GM18505 (cell line): ENCODE results near the gene PROCR.
"Not testable (repeated sequence)": the region's sequence is repeated elsewhere in the genome, so short reads cannot be mapped to it uniquely, and the experiment has no call there.

Source experiments
- ATAC-seq: cut with Tn5 transposase; IDR thresholded peaks from one replicate; pipeline ENCODE4 v1.9.1; 2021; ENCODE audit not compliant: unreplicated experiment
- POLR2A ChIP-seq: IDR thresholded peaks from 4 replicates; pipeline ENCODE4 v1.6.1; 2011; ENCODE audit warnings: borderline replicate concordance; ENCODE audit not compliant: insufficient read depth, insufficient read length; ENCODE audit errors: extremely low read depth

The PROCR gene

DNA sequence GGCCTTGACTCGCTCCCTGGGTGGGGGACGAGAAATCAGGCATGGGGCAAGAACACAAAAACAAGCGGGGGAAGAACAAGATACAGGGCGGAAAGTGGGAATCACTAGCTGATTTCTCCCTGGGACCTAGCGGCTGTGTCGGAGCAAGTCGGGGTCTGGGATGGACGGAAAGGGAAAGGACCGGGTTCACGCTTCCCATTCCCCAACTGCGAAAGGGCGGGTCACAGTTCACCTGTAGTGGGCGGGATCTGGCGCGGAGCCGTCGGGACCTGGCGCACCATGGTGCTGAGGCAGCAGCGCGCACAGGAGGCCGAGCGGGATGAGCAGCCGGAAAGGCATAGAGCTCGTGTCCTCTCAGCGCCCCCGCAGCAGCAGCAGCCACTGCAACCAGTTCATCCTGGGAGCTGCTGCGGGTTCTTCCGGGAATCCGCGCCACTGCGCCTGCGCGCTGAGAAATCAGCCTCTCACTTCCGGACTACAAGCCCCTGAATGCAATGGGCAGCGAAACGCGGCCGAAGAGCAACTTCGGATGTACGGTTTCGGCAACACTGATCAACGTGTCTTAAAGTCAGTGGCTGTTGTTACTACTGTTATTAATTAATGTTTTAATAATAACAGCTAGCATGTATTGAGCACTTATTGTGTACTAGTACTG, 24.8 kb upstream of the PROCR start, which contains the start of gene EDEM2:
TSS of gene EDEM2 (minus strand) at position 417 of the 655 bp plus-strand sequence. CDS start at position 339, 78 bp downstream.
- ATAC-seq: peak; percentile 74
- TF ChIP-seq POLR2A: peak; percentile 91

DNA sequence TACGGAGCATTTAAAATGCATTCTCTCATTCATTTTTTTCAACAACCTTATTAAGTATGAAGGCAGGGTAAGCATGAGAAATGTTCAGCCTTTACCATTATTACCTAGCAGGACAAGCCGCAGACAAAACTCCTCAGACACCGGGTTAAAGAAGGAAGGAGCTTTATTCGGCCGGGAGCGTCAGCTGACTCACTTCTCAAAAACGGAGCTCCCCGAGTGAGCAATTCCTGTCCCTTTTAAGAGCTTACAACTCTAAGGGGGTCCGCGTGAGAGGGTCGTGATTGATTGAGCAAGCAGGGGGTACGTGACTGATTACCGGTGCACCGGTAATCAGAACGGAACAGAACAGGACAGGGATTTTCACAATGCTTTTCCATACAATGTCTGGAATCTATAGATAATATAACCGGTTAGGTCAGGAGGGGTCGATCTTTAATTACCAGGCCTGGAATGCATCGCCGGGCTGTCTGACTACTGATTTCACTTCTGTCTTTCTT, 24.2 kb upstream of the PROCR start:
- peak; percentile 21 for ATAC-seq

DNA sequence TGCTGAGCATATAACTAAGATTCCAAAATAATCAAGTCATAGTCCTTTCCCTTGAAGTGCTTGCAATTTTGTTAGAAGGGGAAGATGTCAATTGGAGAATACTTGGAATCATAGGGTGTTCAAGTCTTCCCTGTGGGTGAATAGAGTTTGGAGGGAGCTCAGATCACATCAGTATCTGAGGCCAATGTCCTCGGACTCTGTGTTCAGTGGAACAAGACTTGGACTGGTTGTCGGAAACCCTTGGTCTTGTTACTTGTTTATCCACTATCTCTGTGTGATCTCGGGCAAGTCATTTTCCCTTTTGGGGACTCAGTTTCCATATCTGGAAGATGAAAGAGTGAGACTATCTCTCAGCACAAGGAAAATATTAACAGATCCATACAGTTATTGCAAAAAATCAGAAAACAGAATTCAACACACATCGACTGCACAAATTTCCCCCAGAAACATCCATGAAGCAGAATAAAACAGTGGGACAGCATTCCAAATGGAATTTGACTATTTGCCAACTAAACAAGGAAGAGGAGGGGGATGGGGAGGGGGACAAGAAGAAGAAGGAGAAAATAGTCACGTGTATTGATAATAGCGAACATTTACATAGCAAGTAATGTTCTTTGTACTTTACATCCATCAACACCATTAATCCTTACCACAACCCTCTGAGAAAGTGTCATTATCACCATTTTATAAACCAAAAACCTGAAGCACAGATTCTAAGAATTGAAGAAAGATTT, 20.9 kb upstream of the PROCR start:
- no peak for TF ChIP-seq POLR2A
- no peak for ATAC-seq

DNA sequence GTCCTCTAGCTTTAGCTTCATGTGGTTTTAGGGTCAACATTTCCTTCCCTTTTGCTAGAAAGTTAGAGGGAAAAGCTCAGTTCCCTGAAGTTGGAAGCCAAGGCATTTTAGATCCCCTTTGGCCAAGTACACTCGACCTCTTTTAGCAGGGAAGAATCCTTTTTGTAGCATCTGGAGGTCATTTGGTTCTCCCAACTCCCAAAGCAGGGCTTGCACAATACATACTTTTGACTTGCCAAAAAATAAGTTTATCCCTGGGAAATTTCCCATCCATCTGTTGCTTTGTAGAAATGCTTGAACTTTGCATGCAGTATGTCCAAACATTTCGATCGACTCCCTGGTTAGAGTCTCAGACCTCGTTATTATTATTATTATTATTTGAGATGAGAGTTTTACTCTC, 20.1 kb upstream of the PROCR start:
- no peak for ATAC-seq
- TF ChIP-seq POLR2A: no peak

DNA sequence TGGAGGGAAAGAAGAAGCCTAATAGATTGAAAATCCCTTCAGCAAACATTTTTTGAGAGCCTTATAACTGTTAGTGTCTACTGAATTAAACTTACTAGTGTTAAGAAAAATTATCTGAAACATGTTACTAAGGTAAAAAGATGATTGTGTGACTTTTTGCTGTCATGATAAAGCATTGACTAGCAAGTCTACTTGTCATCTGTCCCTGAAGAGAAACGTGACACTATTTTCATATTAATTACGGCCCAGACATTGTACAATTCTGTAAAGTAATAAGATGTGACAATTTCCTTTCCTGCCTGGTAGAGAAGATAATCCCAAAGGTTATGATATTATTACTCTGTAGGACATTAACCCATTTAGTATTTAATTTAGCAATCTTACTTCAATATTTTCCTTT, 15.9 kb upstream of the PROCR start:
- ATAC-seq: no peak
- no peak for TF ChIP-seq POLR2A

DNA sequence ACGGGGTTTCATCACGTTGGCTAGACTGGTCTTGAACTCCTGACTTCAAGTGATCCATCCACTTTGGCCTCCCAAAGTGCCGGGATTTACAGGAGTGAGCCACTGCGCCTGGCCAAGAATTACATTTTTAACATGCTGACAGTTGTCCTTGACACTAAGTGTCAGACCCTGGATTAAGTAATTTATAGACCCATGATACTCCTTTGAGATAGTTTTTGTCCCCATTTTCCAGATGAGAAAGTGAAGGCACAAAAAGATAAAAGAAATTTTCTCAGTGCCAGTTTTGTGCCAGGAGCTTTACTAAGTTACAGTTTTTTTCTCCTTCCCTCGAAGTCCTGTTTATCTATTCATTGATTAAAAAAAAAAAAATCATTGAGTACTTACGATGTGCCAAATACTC, 14.9 kb upstream of the PROCR start:
- ATAC-seq: no peak
- no peak for TF ChIP-seq POLR2A

DNA sequence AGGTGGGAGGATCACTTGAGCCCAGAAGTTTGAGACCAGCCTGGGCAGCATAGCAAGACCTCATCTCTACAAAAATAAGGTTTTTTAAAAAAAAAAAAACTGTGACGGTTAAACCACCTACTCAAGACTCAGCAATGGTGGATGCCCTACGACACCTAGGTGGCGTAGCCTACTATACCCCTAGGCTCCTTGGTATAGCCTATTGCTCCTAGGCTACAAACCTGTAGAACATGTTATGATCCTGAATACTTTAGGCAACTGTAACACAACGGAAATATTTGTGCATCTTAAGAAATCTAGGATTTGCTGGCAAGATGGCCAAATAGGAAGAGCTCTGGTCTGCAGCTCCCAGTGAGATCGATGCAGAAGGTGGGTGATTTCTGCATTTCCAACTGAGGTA, 11.5 kb upstream of the PROCR start:
- not testable (repeated sequence) for ATAC-seq

DNA sequence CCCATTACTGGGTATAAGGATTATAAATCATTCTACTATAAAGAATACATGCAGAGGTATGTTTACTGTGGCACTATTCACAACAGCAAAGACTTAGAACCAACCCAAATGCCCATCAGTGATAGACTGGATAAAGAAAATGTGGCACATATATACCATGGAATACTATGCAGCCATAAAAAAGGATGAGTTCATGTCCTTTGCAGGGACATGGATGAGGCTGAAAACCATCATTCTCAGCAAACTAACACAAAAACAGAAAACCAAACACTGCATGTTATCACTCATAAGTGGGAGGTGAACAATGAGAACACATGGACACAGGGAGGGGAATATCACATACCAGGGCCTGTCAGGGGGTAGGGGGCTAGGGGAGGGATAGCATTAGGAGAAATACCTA, 7.3 kb upstream of the PROCR start:
- not testable (repeated sequence) for ATAC-seq

DNA sequence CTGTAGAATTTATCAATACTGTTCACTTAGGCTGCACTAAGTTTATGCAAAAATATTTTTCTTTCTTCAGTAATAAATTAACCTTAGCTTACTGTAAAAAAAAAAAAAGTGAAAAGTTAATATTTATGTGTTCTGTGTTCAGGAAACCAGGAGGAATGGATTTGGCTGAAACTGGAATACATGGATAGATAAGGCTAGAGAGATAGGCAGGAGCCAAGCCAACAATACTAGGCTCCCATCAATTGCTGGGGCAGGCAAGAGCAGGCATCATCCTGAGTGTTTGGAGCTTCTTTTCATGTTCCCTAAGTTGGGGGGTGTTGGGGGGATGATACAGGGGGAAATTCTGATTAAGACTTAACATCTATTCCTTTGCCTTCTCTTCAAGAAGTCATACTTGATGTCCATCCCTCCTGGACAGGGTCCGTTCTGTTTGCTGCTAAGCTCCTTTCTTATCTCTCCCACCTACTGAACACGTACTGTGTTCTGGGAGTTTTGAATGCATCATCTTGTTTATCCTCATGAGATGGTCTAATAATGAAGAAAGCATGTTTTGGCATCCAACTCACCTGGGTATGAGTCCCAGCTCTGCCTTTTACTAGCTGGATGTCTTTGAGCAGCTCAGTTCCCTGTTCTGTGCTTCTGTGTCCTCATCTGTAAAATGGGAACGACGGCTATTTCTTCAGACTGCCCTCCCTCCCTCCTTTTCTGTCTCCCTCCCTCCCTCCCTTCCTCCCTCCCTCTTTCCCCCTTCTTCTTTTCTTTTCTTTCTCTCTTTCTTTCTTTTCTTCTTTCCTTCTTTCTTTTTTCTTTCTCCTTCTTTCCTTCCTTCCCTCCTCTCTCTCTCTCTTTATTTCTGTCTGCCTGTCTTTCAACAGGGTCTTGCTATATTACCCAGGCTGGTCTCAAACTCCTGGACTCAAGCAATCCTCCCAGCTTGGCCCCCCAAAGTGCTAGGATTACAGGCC, 6.4 kb upstream of the PROCR start:
- TF ChIP-seq POLR2A: no peak
- ATAC-seq: no peak

DNA sequence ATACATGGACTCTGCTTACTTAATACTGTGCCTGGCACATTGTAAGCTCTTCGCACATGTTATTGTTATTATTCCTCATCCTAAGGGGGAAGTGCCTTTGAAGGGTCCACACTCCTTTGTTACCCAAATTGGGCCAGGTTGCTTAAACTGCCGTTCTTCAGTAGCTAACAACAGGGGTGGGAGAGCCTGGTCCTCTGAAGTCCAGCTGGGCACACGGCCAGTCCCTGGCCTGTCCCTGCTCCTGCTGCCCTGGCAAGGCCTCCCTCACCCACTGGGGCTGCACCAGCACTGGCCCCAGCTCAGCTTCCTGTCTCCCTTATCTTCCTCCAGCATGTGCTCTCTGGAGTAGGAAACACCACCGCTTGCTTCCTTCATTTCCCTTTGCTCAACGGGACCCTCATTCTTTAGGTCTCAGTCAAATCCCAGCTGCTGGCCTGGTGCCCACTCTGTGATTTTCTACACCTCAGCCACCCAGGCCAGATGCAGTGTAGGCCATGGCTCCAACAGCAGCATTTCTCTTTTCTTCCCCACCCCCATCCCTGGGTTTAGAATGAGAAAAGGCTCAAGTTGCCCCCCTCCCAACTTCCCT, 5.5 kb upstream of the PROCR start:
- no peak for ATAC-seq
- no peak for TF ChIP-seq POLR2A

DNA sequence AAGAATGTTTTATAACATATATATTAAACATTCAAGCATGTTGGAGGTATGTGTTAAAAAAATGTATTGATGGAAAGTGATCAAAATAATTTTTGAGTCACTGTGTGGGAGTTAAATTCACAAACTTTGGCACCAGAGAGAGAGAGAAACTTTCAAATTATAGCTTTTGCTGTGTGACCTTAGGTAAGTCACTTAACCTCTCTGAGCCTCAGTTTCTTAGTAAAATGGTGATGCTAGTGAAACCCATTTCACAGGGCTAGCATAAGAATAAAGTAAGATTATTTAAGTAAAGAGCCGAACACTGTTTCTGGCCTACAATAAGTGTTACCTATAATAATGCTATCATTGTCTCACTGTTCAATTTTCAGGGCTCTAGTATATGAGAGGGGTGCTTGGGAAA, 4.1 kb upstream of the PROCR start:
- ATAC-seq: no peak

DNA sequence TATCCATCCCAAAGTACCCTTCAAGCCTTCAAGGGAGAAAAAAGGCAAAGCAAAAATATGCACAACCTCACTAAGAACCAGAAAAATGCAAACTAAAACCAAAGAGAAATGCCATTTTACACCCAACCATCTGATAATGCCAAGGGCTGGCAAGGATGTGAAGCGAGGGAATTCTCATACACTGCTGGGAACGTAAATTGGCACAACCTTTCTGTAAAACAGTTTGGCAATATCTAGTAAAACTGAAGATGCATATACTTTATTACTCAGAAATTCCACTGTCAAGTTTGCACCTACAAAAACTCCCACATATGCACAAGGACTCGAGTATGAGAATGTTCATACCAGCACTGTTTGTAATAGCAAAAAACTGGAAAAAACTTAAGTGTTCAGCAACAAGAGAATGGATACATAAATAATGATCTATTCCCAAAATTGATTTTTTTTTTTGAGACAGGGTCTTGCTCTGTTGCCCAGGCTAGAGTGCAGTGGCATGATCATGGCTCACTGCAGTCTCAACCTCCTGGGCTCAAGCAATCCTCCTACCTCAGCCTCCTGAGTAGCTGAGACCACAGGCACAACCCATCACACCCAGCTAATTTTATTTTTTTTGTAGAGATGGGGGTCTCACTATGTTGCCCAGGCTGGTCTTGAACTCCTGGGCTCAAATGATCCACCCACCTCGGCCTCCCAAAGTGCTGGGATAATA, 3.0 kb upstream of the PROCR start:
- not testable (repeated sequence) for ATAC-seq

More for the DNA sequence above, 4.1 kb upstream of the PROCR start:
- no peak for TF ChIP-seq POLR2A

DNA sequence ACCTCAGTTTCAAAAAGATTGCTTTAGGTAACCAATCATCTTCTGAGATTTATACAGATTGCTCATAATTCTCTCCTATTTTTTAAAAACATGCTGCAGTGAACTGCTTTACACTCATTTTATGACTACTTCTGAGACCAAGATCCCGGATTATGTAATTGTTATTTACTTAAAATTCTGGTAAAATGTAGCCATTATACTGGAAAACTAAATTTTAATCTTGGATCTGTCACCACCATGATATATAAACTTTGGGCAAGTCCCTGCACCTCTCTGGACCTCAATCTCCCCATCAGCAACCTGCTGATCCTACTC, 477 bp upstream of the PROCR start:
- ATAC-seq: no peak
- TF ChIP-seq POLR2A: no peak
